ENCODE results near the gene C8A.

C8A gene

GRCh38 chr1:56938646-56939045 lies 84.0 kb downstream of the C8A start:
- Histone ChIP-seq H3K4me3 (ENCODE audit: low read depth, low read length) (no peak overlapping the region), H3K4me1 (ENCODE audit: control insufficient read depth in 1 of 2, insufficient read depth in 2 of 2, low read length in 2 of 2) (no peaks in the 10 kb centered on the region), H2BK12ac (ENCODE audit: low read length) (no peak overlapping the region), H3K4ac (ENCODE audit: low read depth, low read length) (no peak overlapping the region), H2AFZ (ENCODE audit: insufficient read depth, low read length, poor library complexity) (no peak overlapping the region), H3K18ac (ENCODE audit: low read length) (no peak overlapping the region), H4K91ac (ENCODE audit: low read depth, low read length) (no peak overlapping the region), H2BK5ac (ENCODE audit: low read depth, low read length, poor library complexity) (no peak overlapping the region), H3K27me3 (ENCODE audit: insufficient read depth, low read length) (no peaks in the 10 kb centered on the region), H3K79me2 (ENCODE audit: control insufficient read depth, insufficient read depth, low read length, poor library complexity) (no peaks in the 10 kb centered on the region), H3K9me3 (ENCODE audit: insufficient read depth, low read depth, low read length) (no peaks in the 10 kb centered on the region), H2BK120ac (ENCODE audit: insufficient read depth, low read length, poor library complexity) (no peak overlapping the region), H3K79me1 (ENCODE audit: low read length) (no peaks in the 10 kb centered on the region), H3K4me2 (ENCODE audit: low read length) (no peak overlapping the region), H4K8ac (ENCODE audit: low read depth, low read length) (no peak overlapping the region), H3K36me3 (ENCODE audit: control insufficient read depth in 1 of 2, insufficient read depth in 2 of 2, low read length in 2 of 2) (no peaks in the 10 kb centered on the region), H3K9ac (ENCODE audit: low read length) (no peak overlapping the region), H4K12ac (ENCODE audit: low read depth, low read length) (no peak overlapping the region), H3K23ac (ENCODE audit: low read length) (no peak overlapping the region), H3K14ac (ENCODE audit: low read length) (no peak overlapping the region), H2AK5ac (ENCODE audit: low read length) (no peak overlapping the region), H3K27ac (ENCODE audit: low read depth, low read length) (no peak overlapping the region)
- no peak for DNase-seq
- WGBS (ENCODE audit: extremely low coverage, insufficient coverage, insufficient read length) = no CpG with 5 or more reads among the region's 2 CpGs

DNA sequence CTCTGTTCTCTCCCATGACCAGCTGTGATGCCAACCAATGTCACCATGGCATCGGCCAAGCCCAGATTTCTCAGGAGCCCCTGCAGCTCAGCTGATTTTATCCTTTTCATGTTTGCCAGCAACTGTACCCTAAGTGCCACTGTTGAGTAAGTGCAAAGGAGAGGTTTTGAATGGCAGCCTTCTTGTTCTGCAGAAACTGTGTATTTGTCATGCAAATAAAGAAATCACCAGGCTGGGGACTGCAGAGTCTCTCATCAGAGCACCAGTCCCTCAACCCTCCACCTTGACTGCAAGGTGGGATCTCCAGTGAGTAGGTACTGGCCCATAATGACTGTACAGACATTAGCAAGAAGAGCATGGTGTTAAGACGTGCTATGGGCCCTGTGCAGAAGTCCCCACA lies 84.6 kb downstream of the C8A start:
- no peaks in the 10 kb centered on the region for H3K79me1 ChIP-seq (ENCODE audit: low read length)
- H2AFZ ChIP-seq (ENCODE audit: insufficient read depth, low read length, poor library complexity) = no peak overlapping the region
- H3K27ac ChIP-seq (ENCODE audit: low read depth, low read length) = no peak overlapping the region
- no peak overlapping the region for H3K23ac ChIP-seq (ENCODE audit: low read length)
- no peak overlapping the region for H4K91ac ChIP-seq (ENCODE audit: low read depth, low read length)
- WGBS (ENCODE audit: extremely low coverage, insufficient coverage, insufficient read length) = no CpG with 5 or more reads among the region's 2 CpGs
- no peak overlapping the region for H3K18ac ChIP-seq (ENCODE audit: low read length)
- no peak overlapping the region for H3K4me2 ChIP-seq (ENCODE audit: low read length)
- H2BK120ac ChIP-seq (ENCODE audit: insufficient read depth, low read length, poor library complexity) = no peak overlapping the region
- H3K4me3 ChIP-seq (ENCODE audit: low read depth, low read length) = no peak overlapping the region
- no peak overlapping the region for H2BK12ac ChIP-seq (ENCODE audit: low read length)
- no peak overlapping the region for H4K8ac ChIP-seq (ENCODE audit: low read depth, low read length)
- no peak overlapping the region for H3K9ac ChIP-seq (ENCODE audit: low read length)
- no peaks in the 10 kb centered on the region for H3K4me1 ChIP-seq (ENCODE audit: control insufficient read depth in 1 of 2, insufficient read depth in 2 of 2, low read length in 2 of 2)
- no peaks in the 10 kb centered on the region for H3K27me3 ChIP-seq (ENCODE audit: insufficient read depth, low read length)
- H3K79me2 ChIP-seq (ENCODE audit: control insufficient read depth, insufficient read depth, low read length, poor library complexity) = no peaks in the 10 kb centered on the region
- H4K12ac ChIP-seq (ENCODE audit: low read depth, low read length) = no peak overlapping the region
- DNase-seq = no peak
- no peak overlapping the region for H2AK5ac ChIP-seq (ENCODE audit: low read length)
- H3K14ac ChIP-seq (ENCODE audit: low read length) = no peak overlapping the region
- H3K4ac ChIP-seq (ENCODE audit: low read depth, low read length) = no peak overlapping the region
- no peaks in the 10 kb centered on the region for H3K36me3 ChIP-seq (ENCODE audit: control insufficient read depth in 1 of 2, insufficient read depth in 2 of 2, low read length in 2 of 2)
- no peaks in the 10 kb centered on the region for H3K9me3 ChIP-seq (ENCODE audit: insufficient read depth, low read depth, low read length)
- H2BK5ac ChIP-seq (ENCODE audit: low read depth, low read length, poor library complexity) = no peak overlapping the region

- no peak for DNase-seq
- Histone ChIP-seq H3K4me2 (ENCODE audit: low read length) (no peak overlapping the region), H3K18ac (ENCODE audit: low read length) (no peak overlapping the region), H3K14ac (ENCODE audit: low read length) (no peak overlapping the region), H3K27ac (ENCODE audit: low read depth, low read length) (no peak overlapping the region), H3K79me1 (ENCODE audit: low read length) (no peaks in the 10 kb centered on the region), H2BK5ac (ENCODE audit: low read depth, low read length, poor library complexity) (no peak overlapping the region), H3K36me3 (ENCODE audit: control insufficient read depth in 1 of 2, insufficient read depth in 2 of 2, low read length in 2 of 2) (no peaks in the 10 kb centered on the region), H2BK12ac (ENCODE audit: low read length) (no peak overlapping the region), H2AK5ac (ENCODE audit: low read length) (no peak overlapping the region), H3K79me2 (ENCODE audit: control insufficient read depth, insufficient read depth, low read length, poor library complexity) (no peaks in the 10 kb centered on the region), H4K8ac (ENCODE audit: low read depth, low read length) (no peak overlapping the region), H4K91ac (ENCODE audit: low read depth, low read length) (no peak overlapping the region), H2BK120ac (ENCODE audit: insufficient read depth, low read length, poor library complexity) (no peak overlapping the region), H3K9ac (ENCODE audit: low read length) (no peak overlapping the region), H3K4ac (ENCODE audit: low read depth, low read length) (no peak overlapping the region), H3K23ac (ENCODE audit: low read length) (no peak overlapping the region), H3K9me3 (ENCODE audit: insufficient read depth, low read depth, low read length) (no peaks in the 10 kb centered on the region), H3K4me1 (ENCODE audit: control insufficient read depth in 1 of 2, insufficient read depth in 2 of 2, low read length in 2 of 2) (no peaks in the 10 kb centered on the region), H3K27me3 (ENCODE audit: insufficient read depth, low read length) (no peaks in the 10 kb centered on the region), H4K12ac (ENCODE audit: low read depth, low read length) (no peak overlapping the region), H3K4me3 (ENCODE audit: low read depth, low read length) (no peak overlapping the region), H2AFZ (ENCODE audit: insufficient read depth, low read length, poor library complexity) (no peak overlapping the region)
- no CpG with 5 or more reads among the region's 1 CpG for WGBS (ENCODE audit: extremely low coverage, insufficient coverage, insufficient read length)
Measured at GRCh38 chr1:56940039-56940438, 85.4 kb downstream of the C8A start.

DNA sequence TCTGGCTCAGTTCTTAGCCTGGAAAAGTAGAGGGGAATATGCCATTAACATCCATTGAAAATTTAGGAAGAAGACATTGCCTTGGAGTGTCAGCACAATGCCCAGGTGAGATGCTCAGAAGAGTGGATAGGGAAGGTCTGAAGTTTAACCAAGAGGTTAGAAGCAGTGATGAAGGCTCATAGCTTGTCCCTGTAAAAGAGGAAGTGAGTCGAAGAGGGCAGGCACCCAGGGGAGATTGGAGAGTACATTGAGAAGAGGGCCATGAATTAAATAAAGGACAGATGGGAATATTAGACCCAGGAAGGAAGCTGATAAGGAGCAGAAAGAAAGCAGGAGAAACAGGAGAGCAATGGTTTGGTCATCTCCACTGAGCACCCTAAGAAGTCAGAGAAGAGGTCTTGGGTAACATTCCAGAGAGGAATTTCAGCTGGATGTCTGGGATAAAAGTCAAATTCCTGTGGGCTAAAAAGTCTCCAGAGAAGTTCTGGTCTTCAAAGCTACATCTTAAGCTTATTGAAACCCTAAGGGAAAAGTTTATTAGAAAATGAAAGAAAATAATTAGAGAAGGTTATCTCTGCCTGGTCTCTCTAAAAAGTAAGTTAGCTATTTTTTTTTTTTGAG lies 93.9 kb downstream of the C8A start:
- Histone ChIP-seq H3K4me3 (ENCODE audit: low read depth, low read length) (no peak overlapping the region), H3K36me3 (ENCODE audit: control insufficient read depth in 1 of 2, insufficient read depth in 2 of 2, low read length in 2 of 2) (no peaks in the 10 kb centered on the region), H4K91ac (ENCODE audit: low read depth, low read length) (no peak overlapping the region), H3K79me2 (ENCODE audit: control insufficient read depth, insufficient read depth, low read length, poor library complexity) (no peaks in the 10 kb centered on the region), H3K23ac (ENCODE audit: low read length) (no peak overlapping the region), H2AK5ac (ENCODE audit: low read length) (no peak overlapping the region), H2BK120ac (ENCODE audit: insufficient read depth, low read length, poor library complexity) (no peak overlapping the region), H4K12ac (ENCODE audit: low read depth, low read length) (no peak overlapping the region), H3K18ac (ENCODE audit: low read length) (no peak overlapping the region), H2BK12ac (ENCODE audit: low read length) (no peak overlapping the region), H3K27ac (ENCODE audit: low read depth, low read length) (no peak overlapping the region), H3K14ac (ENCODE audit: low read length) (no peak overlapping the region), H3K4me1 (ENCODE audit: control insufficient read depth in 1 of 2, insufficient read depth in 2 of 2, low read length in 2 of 2) (peaks cover 0 to 2% of the 10 kb centered on the region in 2 experiments), H3K79me1 (ENCODE audit: low read length) (no peaks in the 10 kb centered on the region), H2BK5ac (ENCODE audit: low read depth, low read length, poor library complexity) (no peak overlapping the region), H2AFZ (ENCODE audit: insufficient read depth, low read length, poor library complexity) (no peak overlapping the region), H3K4me2 (ENCODE audit: low read length) (no peak overlapping the region), H4K8ac (ENCODE audit: low read depth, low read length) (no peak overlapping the region), H3K27me3 (ENCODE audit: insufficient read depth, low read length) (no peaks in the 10 kb centered on the region), H3K9me3 (ENCODE audit: insufficient read depth, low read depth, low read length) (no peaks in the 10 kb centered on the region), H3K4ac (ENCODE audit: low read depth, low read length) (no peak overlapping the region), H3K9ac (ENCODE audit: low read length) (no peak overlapping the region)
- no peak for DNase-seq
- WGBS (ENCODE audit: extremely low coverage, insufficient coverage, insufficient read length) = no CpG with 5 or more reads among the region's 1 CpG

Data from trophoblast cell (in vitro differentiated cells and primary cell).